H1 (cell line): ENCODE measurements around the gene ESRRB. TPM values are rescaled to one million over a fixed set of nuclear protein-coding genes. Genes with fewer than 3 reads are reported as not detected.
A peak's percentile ranks its signal among the peaks of the same experiment; 100 is the strongest.

ENCODE experiments used
- CTCF ChIA-PET: fragments of 300-600 bp; sonication (Branson Sonifier 250); formaldehyde crosslinking; loops from one replicate; lab custom pipeline; 2021; ENCODE audit not compliant: partially characterized antibody; lab: Charles Lee
- POLR2A ChIA-PET: fragments of 300-600 bp; sonication (Branson Sonifier 250); formaldehyde crosslinking; loops from one replicate; lab custom pipeline; 2021; ENCODE audit warnings: inconsistent platforms; ENCODE audit not compliant: partially characterized antibody; lab: Charles Lee
- DNase-seq, 2 experiments: peaks; one replicate each; pipeline versions ENCODE4 v3.0.0 to v3.0.0-alpha.2; 2010 to 2022; ENCODE audit warnings: low spot score in 2 of 2, low read depth in 1 of 2, mixed read lengths in 1 of 2
- FAIRE-seq: peaks from 2 replicates; lab custom pipeline; 2011; peaks lifted over from hg19 to GRCh38; lab: Jason Lieb, UNC
- H2AFZ ChIP-seq: 2 replicates; pipeline ENCODE4 v1.8.1; 2012; ENCODE audit warnings: low read length, inconsistent platforms
- H2AK5ac ChIP-seq: 2 replicates; pipeline ENCODE4 v1.6.1; 2013; ENCODE audit warnings: low read depth, low read length
- H2BK120ac ChIP-seq: replicated peaks from 2 replicates; pipeline ENCODE3; 2013; ENCODE audit warnings: low read depth, low read length, inconsistent platforms
- H2BK12ac ChIP-seq: 2 replicates; pipeline ENCODE4 v1.6.1; 2013; ENCODE audit warnings: low read depth, low read length
- H2BK15ac ChIP-seq: 2 replicates; pipeline ENCODE4 v1.6.1; 2013; ENCODE audit warnings: low read length
- H2BK20ac ChIP-seq: 2 replicates; pipeline ENCODE4 v1.6.1; 2013; ENCODE audit warnings: low read length
- H2BK5ac ChIP-seq: 2 replicates; pipeline ENCODE4 v1.6.1; 2013; ENCODE audit warnings: low read depth, low read length
- H3K14ac ChIP-seq: 2 replicates; pipeline ENCODE4 v1.6.1; 2013; ENCODE audit warnings: inconsistent platforms; ENCODE audit not compliant: insufficient read length
- H3K18ac ChIP-seq: 2 replicates; pipeline ENCODE4 v1.6.1; 2013; ENCODE audit warnings: low read length; ENCODE audit errors: extremely low read depth
- H3K23ac ChIP-seq: 2 replicates; pipeline ENCODE4 v1.6.1; 2013; ENCODE audit warnings: inconsistent platforms; ENCODE audit not compliant: insufficient read length
- H3K23me2 ChIP-seq: 2 replicates; pipeline ENCODE4 v1.6.1; 2013; ENCODE audit warnings: low read depth, low read length
- H3K27ac ChIP-seq: 2 replicates; pipeline ENCODE4 v1.6.1; 2011; ENCODE audit warnings: low read depth, low read length, inconsistent platforms
- H3K27me3 ChIP-seq, 4 experiments: replicated peaks in 1 of 4; 1 replicate in 1 of 4; 2 replicates in 3 of 4; pipeline versions ENCODE4 v1.6.1 to v1.8.1; 2011 to 2013; ENCODE audit warnings: low read length in 3 of 4, mild to moderate bottlenecking in 3 of 4, inconsistent platforms in 2 of 4, mixed read lengths in 2 of 4, moderate library complexity in 1 of 4; ENCODE audit not compliant: control insufficient read depth in 3 of 4, insufficient read depth in 3 of 4; ENCODE audit errors: extremely low read depth in 1 of 4
- H3K36me3 ChIP-seq, 4 experiments: 2 replicates each; pipeline versions ENCODE4 v1.6.1 to v1.8.1; 2011 to 2013; ENCODE audit warnings: mild to moderate bottlenecking in 4 of 4, low read length in 3 of 4, moderate library complexity in 2 of 4, control low read depth in 1 of 4, inconsistent platforms in 1 of 4; ENCODE audit not compliant: insufficient read depth in 4 of 4, control insufficient read depth in 2 of 4
- H3K4ac ChIP-seq: replicated peaks from 2 replicates; pipeline ENCODE3; 2013; ENCODE audit warnings: low read length, low read depth, mixed read lengths, inconsistent platforms; ENCODE audit not compliant: insufficient read length
- H3K4me1 ChIP-seq, 4 experiments: replicated peaks in 1 of 4; 1 replicate in 1 of 4; 2 replicates in 3 of 4; pipeline versions ENCODE4 v1.6.1 to v1.8.1; 2011 to 2013; ENCODE audit warnings: low read length in 3 of 4, inconsistent platforms in 2 of 4, mixed read lengths in 1 of 4; ENCODE audit not compliant: insufficient read depth in 4 of 4, control insufficient read depth in 3 of 4
- H3K4me2 ChIP-seq, 2 experiments: 2 replicates each; pipeline versions ENCODE4 v1.6.1 to v1.8.1; 2011 to 2013; ENCODE audit warnings: low read depth in 2 of 2, low read length in 2 of 2, control low read depth in 1 of 2, inconsistent platforms in 1 of 2, mild to moderate bottlenecking in 1 of 2; ENCODE audit not compliant: insufficient read depth in 1 of 2
- H3K4me3 ChIP-seq, 4 experiments: fragments of 200-600, 300-600 bp in 1 of 4; sonication (generic), shearing (Covaris generic), sonication (Bioruptor Twin) in 1 of 4; 2 replicates each; pipeline versions ENCODE4 v1.5.1 to v1.8.1; 2011 to 2016; ENCODE audit warnings: low read length in 4 of 4, low read depth in 3 of 4, control low read depth in 2 of 4, inconsistent platforms in 2 of 4, mild to moderate bottlenecking in 2 of 4, mixed read lengths in 1 of 4, moderate library complexity in 1 of 4; ENCODE audit not compliant: insufficient read depth in 2 of 4; ENCODE audit errors: extremely low read depth in 1 of 4
- H3K56ac ChIP-seq: replicated peaks from 2 replicates; pipeline ENCODE3; 2013; ENCODE audit warnings: low read depth, mild to moderate bottlenecking, mixed read lengths, low read length, inconsistent platforms; ENCODE audit not compliant: insufficient read length
- H3K79me1 ChIP-seq: 2 replicates; pipeline ENCODE4 v1.6.1; 2013; ENCODE audit warnings: low read depth, low read length, control low read depth
- H3K79me2 ChIP-seq, 2 experiments: 2 replicates each; pipeline versions ENCODE4 v1.6.1 to v1.8.1; 2012 to 2013; ENCODE audit warnings: low read length in 2 of 2, mild to moderate bottlenecking in 2 of 2, inconsistent platforms in 1 of 2; ENCODE audit not compliant: insufficient read depth in 2 of 2, control insufficient read depth in 1 of 2
- H3K9ac ChIP-seq, 4 experiments: replicated peaks in 1 of 4; 1 replicate in 1 of 4; 2 replicates in 3 of 4; pipeline versions ENCODE4 v1.6.1 to v1.8.1; 2011 to 2013; ENCODE audit warnings: low read depth in 3 of 4, low read length in 3 of 4, control low read depth in 2 of 4, mild to moderate bottlenecking in 2 of 4, moderate library complexity in 2 of 4, inconsistent platforms in 1 of 4; ENCODE audit errors: extremely low read depth in 1 of 4
- H3K9me3 ChIP-seq, 2 experiments: 2 replicates each; pipeline versions ENCODE4 v1.6.1 to v1.8.1; 2012 to 2013; ENCODE audit warnings: mild to moderate bottlenecking in 2 of 2, moderate library complexity in 2 of 2, control low read depth in 1 of 2, inconsistent platforms in 1 of 2, low read depth in 1 of 2, low read length in 1 of 2, mixed read lengths in 1 of 2; ENCODE audit not compliant: insufficient read depth in 2 of 2
- H4K20me1 ChIP-seq, 2 experiments: replicated peaks in 1 of 2; 2 replicates each; pipeline versions ENCODE3 to v1.8.1; 2011 to 2013; ENCODE audit warnings: inconsistent platforms in 2 of 2, low read length in 2 of 2, mild to moderate bottlenecking in 1 of 2; ENCODE audit not compliant: insufficient read depth in 2 of 2, control insufficient read depth in 1 of 2
- H4K5ac ChIP-seq: 2 replicates; pipeline ENCODE4 v1.6.1; 2013; ENCODE audit warnings: low read length, low read depth, mixed read lengths, inconsistent platforms; ENCODE audit not compliant: insufficient read length
- H4K8ac ChIP-seq: 2 replicates; pipeline ENCODE4 v1.8.0; 2013; ENCODE audit warnings: mild to moderate bottlenecking, moderate library complexity, low read length, inconsistent platforms; ENCODE audit not compliant: insufficient read depth; ENCODE audit errors: extremely low read depth
- H4K91ac ChIP-seq: replicated peaks from 2 replicates; pipeline ENCODE3; 2013; ENCODE audit warnings: low read length, mixed read lengths, inconsistent platforms; ENCODE audit not compliant: insufficient read length
- BRCA1 ChIP-seq: IDR thresholded peaks from 2 replicates; pipeline ENCODE4 v1.6.1; 2012; ENCODE audit warnings: low read depth, low read length, improper control_type of control experiment
- CHD2 ChIP-seq: IDR thresholded peaks from 2 replicates; pipeline ENCODE4 v1.6.1; 2012; ENCODE audit warnings: low read length, improper control_type of control experiment
- EGR1 ChIP-seq: IDR thresholded peaks from 2 replicates; pipeline ENCODE4 v1.6.1; 2011; ENCODE audit warnings: low read depth, low read length, borderline replicate concordance
- POU5F1 ChIP-seq: IDR thresholded peaks from 2 replicates; pipeline ENCODE4 v1.6.1; 2011; ENCODE audit warnings: low read depth, mild to moderate bottlenecking, low read length, moderate library complexity
- RNF2 ChIP-seq: fragments of 200-900, 300-1000 bp; sonication (generic); IDR thresholded peaks from 2 replicates; pipeline ENCODE4 v1.7.1; 2016; ENCODE audit warnings: borderline replicate concordance, low read depth, mild to moderate bottlenecking, antibody characterized with exemption, low read length; ENCODE audit not compliant: poor library complexity, severe bottlenecking; ENCODE audit errors: missing control alignments
- SAP30 ChIP-seq: fragments of 300-600 bp; sonication (generic); IDR thresholded peaks from 2 replicates; pipeline ENCODE4 v1.7.1; 2012; ENCODE audit warnings: low read length, moderate library complexity, mild to moderate bottlenecking, inconsistent platforms; ENCODE audit not compliant: insufficient read depth, insufficient replicate concordance
- TEAD4 ChIP-seq: IDR thresholded peaks from 2 replicates; pipeline ENCODE4 v1.6.1; 2012; ENCODE audit warnings: low read depth, low read length, inconsistent platforms, mixed read lengths
- WGBS, 2 experiments: shearing (Covaris generic) in 1 of 2; methylation state at CpG; one replicate each; pipeline versions ENCODE4 v1.1.6 to v1.1.7; 2013 to 2015; ENCODE audit warnings: low lambda C conversion rate in 2 of 2, mixed read lengths in 2 of 2, inconsistent platforms in 1 of 2, low coverage in 1 of 2, missing lambda C conversion rate in 1 of 2; ENCODE audit not compliant: insufficient replicate concordance in 2 of 2, insufficient coverage in 1 of 2, insufficient read length in 1 of 2; ENCODE audit errors: extremely low coverage in 1 of 2, missing lambda C conversion rate in 1 of 2; 5-methylcytosine and 5-hydroxymethylcytosine counted together
- polyA plus RNA-seq, 7 experiments: library from polyadenylated mRNA; depleted of rRNA in 3 of 7; stranded (reverse) in 5 of 7; unstranded in 2 of 7; fragments of >200 nt in 5 of 7; fragments of 200-250 nt in 2 of 7; gene quantifications; 1 replicate in 5 of 7; 2 replicates in 1 of 7; 4 replicates in 1 of 7; pipeline versions ENCODE4 v1.2.1 to v1.2.3, GENCODE V29; 2011 to 2013; ENCODE audit warnings: missing spikeins in 2 of 7, mixed read lengths in 2 of 7
- total RNA-seq: library from RNA; stranded (reverse); fragmentation: NEBNext Ultra II Directional; extraction: Animal tissue kit (Norgen Biotek cat#: 25700); gene quantifications from 2 replicates; pipeline ENCODE4 v1.2.1, GENCODE V29; 2021
- TF ChIP-seq, protein P1 (sequence below): IDR thresholded peaks from 2 replicates; pipeline ENCODE4 v1.6.1; 2012; ENCODE audit warnings: inconsistent platforms
- TF ChIP-seq, protein P2 (sequence below): IDR thresholded peaks from 2 replicates; pipeline ENCODE4 v1.6.1; 2011; ENCODE audit warnings: low read length, improper control_type of control experiment

The ESRRB gene
- total and polyA plus RNA-seq, 2 of the 8 experiments (the other 6 are each of a cell fraction or from before 2014, with no cell fraction given) = 0.29 to 0.45 TPM

DNA sequence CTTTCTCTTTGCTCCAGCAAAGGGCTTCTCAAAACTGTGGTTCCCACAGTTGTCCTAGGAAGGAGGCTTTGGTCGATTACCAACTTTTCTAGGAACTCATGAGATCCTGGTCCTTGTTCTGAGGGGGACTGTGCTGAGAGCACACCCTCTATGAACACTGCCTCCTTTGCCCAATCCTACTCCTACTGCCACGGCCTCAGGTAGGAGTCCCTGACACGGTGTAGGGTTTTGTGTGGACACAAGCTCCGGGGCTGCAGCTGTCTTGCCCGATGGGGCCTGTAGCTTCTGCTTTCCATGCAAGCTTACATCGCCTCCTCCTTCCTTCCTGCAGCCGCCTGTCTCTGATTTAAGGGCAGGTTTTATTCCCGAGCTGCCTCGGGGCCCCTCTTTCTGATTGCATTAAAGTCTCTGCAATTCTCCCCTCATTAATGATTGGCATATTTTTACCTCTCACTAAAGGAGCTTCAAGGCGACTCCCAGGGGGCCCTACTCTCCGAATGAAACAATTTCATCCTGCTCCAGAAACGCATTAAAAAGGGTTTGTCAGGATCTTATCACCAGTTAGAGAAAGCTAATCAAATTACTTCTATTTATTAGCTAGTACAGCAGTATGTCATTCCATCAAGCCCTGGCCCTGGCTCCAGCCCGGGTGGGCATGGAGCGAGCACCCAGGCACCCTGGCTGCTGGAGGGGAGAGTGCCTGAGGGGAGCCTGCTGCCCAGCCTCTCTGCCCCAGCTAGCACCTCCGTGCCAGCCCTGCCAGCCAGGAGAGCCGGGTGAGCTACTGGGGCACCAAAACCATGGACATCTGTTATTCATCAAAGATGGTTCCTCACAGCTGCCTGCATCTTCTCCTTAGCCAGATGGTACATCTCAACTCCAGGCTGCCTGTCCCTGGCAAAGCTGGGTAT is 38.0 kb upstream of the ESRRB start:
- ChIA-PET CTCF (interaction anchor here (1.2 to 2.3 kb wide), 8 partner anchors 10 to 287 kb away, joined by 3 to 13 read pairs (median 4); no protein-coding TSS in a partner anchor), POLR2A (interaction anchor here (0.6 to 1.1 kb wide), 2 partner anchors 9 to 33 kb away, joined by 3 read pairs; no protein-coding TSS in a partner anchor)
- H3K27ac ChIP-seq = no peak overlapping the region

More for the DNA sequence above, 38.0 kb upstream of the ESRRB start:
- no peak overlapping the region for H2BK20ac ChIP-seq
- H4K8ac ChIP-seq = no peak overlapping the region; the same call in 1 of the 2 replicates
- H2AK5ac ChIP-seq = no peak overlapping the region
- H3K9ac ChIP-seq = no peak overlapping the region
- H3K23me2 ChIP-seq = no peaks in the 10 kb centered on the region
- H3K79me1 ChIP-seq = no peaks in the 10 kb centered on the region
- H2BK15ac ChIP-seq = no peak overlapping the region
- FAIRE-seq = no peak
- WGBS, 2 experiments = 83% methylated on average over 16 of the region's 16 CpGs; no CpG with 5 or more reads in 1 of the 2 experiments
- H4K5ac ChIP-seq = no peak overlapping the region
- H3K79me2 ChIP-seq = no peaks in the 10 kb centered on the region
- peaks cover 0 to 14% (median 2%) of the 10 kb centered on the region in 4 experiments; a peak in 4 of 7 replicates for H3K4me1 ChIP-seq
- no peak overlapping the region for H3K14ac ChIP-seq
- no peaks in the 10 kb centered on the region; a peak in 1 of 7 replicates for H3K27me3 ChIP-seq
- H3K56ac ChIP-seq = no peak overlapping the region
- H3K18ac ChIP-seq = peak overlapping the region; percentile 60; the same call in 1 of the 2 replicates
- TF ChIP-seq SAP30 (no peak), BRCA1 (no peak), CHD2 (no peak), EGR1 (no peak), RNF2 (no peak), POU5F1 (no peak), TEAD4 (no peak)
- TF ChIP-seq, protein P1, sequence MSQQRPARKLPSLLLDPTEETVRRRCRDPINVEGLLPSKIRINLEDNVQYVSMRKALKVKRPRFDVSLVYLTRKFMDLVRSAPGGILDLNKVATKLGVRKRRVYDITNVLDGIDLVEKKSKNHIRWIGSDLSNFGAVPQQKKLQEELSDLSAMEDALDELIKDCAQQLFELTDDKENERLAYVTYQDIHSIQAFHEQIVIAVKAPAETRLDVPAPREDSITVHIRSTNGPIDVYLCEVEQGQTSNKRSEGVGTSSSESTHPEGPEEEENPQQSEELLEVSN = no peak
- TF ChIP-seq, protein P2, sequence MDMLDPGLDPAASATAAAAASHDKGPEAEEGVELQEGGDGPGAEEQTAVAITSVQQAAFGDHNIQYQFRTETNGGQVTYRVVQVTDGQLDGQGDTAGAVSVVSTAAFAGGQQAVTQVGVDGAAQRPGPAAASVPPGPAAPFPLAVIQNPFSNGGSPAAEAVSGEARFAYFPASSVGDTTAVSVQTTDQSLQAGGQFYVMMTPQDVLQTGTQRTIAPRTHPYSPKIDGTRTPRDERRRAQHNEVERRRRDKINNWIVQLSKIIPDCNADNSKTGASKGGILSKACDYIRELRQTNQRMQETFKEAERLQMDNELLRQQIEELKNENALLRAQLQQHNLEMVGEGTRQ = no peak
- H4K20me1 ChIP-seq = peaks cover 0 to 1% of the 10 kb centered on the region in 2 experiments
- H3K4me3 ChIP-seq = no peak overlapping the region
- no peaks in the 10 kb centered on the region for H3K9me3 ChIP-seq
- no peak overlapping the region for H3K4me2 ChIP-seq
- H2BK12ac ChIP-seq = no peak overlapping the region
- H2AFZ ChIP-seq = peak overlapping the region; percentile 88
- no peak overlapping the region for H3K23ac ChIP-seq
- no peak overlapping the region for H4K91ac ChIP-seq
- H2BK5ac ChIP-seq = no peak overlapping the region
- no peak overlapping the region for H3K4ac ChIP-seq
- no peak overlapping the region for H2BK120ac ChIP-seq
- no peaks in the 10 kb centered on the region for H3K36me3 ChIP-seq
- DNase-seq = no peak
